GM21526 (cell line): ENCODE data around the gene PUM2.

Experiments
- ATAC-seq: cut with Tn5 transposase; IDR thresholded peaks from one replicate; pipeline ENCODE4 v1.9.1; 2021; ENCODE audit warnings: moderate library complexity; ENCODE audit not compliant: unreplicated experiment, low FRiP score

The PUM2 gene

GRCh38 chr2:20219763-20220380 is 130.8 kb downstream of the PUM2 start:
- ATAC-seq, result no peak

GRCh38 chr2:20218331-20219320 is 132.0 kb downstream of the PUM2 start:
- ATAC-seq, result no peak

DNA sequence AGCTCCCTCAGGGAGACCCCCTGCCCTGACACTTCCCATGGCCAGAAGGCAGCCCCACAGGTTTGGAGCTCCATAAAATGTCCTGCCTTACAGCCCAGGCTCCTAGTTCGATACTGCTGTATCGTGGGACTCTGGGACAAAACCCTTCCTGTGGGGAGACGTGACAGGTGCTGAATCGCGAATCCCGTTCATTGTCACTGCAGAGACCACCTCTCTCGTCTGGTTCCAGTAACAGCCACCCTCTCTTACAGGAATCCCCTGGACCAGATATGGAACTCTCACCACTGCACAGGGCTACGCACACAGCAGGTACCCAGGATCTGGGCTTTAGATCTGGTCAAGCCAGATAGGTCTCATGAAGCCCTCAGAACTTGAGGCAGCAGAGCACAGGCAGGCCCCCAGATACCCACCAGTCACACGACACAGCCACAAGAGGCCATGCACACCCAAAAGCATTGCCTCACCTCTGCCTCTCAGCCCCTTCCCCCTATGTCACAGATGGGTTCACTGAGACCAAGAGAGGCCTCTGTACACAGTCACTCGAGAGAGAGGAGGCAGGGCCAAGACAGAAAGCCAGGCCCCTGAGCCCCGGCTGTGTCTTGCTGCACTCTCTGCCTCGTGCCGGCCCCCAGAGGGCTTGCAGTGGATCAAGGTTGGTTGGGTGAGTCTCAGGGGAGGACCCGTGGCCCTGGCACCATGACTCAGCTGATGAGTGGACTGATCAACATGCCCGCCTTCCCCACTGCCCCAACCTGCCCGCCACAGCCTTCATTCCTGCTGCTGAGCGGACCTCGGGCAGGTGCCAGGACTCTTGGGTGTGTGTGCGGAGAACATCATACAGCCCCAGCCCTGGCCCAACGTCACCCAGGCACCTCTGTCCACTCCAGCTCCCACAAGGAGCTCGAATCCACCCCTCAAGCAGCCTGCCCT is 133.3 kb downstream of the PUM2 start:
- ATAC-seq, result no peak

DNA sequence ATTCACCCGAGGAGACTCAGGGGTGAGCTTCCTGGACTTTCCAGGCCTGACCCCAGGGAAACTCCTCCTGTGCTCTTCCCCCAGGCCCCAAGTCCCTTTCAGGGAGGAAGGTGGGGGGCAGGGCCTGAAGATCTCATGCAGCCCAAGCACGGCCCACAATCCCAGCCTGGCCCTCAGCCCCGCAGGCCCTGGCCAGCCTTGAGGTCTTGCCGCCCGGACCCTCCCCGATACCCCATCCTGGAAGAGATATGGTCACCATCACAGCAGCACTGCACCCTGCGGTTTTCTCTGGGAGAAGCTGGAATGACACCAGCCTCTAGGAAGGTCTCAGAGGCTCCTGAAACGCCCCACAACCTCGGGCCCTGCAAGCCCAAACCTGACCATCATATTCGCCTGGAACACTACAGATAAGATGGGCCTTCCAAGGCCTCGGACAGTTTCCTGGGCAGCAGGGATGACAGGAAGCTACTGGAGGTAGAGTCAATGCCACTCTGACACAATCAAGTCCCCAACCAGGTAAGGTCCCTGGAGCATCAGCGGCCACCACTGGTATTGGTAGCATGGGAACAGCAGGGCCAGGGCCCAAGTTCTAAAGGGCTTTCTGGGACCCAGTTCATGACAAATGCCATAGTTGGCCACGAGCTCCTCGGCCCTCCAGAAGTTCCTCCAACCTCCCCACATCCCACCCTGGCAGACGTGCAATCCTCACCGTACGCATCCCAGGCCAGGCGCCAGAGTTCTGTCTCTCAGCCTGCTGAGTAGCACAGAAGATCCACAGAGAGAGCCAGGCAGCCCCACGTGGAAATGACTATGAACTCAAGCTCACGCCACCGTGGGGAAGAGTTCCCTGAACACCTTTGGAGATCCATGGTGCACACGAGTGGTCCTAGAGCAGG is 134.3 kb downstream of the PUM2 start:
- no peak for ATAC-seq

- ATAC-seq, result no peak
Observed at GRCh38 chr2:20215183-20216040, 135.2 kb downstream of the PUM2 start.

DNA sequence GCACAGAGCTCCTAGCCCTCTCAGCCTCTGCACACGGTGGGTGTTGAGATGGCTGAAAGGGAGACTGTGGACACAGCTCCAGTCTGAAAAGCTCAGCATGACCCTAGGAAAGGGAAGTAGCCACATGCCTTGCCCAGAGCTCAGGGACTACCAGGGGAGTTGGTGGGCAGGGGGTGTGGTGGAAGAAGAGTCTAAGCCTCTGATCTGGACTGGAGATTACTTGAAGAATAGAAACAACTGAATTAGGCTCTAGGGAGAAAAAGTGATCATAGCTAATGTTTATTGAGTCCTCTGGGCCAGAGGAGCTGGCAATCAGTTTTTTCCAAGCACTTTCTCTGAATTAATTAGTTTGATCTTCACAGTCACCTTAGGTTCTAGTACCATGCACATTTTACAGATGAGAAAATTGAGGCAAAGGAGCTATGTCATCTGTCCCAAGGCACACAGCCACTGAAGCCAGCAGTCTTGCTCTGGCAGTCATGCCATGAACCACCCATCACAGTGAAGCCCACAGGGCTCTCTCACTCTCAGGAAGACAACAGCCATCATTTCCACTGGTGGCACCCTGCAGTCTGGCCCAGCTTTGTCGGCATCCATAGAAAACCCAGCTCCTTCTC is 136.0 kb downstream of the PUM2 start:
- ATAC-seq, result no peak

DNA sequence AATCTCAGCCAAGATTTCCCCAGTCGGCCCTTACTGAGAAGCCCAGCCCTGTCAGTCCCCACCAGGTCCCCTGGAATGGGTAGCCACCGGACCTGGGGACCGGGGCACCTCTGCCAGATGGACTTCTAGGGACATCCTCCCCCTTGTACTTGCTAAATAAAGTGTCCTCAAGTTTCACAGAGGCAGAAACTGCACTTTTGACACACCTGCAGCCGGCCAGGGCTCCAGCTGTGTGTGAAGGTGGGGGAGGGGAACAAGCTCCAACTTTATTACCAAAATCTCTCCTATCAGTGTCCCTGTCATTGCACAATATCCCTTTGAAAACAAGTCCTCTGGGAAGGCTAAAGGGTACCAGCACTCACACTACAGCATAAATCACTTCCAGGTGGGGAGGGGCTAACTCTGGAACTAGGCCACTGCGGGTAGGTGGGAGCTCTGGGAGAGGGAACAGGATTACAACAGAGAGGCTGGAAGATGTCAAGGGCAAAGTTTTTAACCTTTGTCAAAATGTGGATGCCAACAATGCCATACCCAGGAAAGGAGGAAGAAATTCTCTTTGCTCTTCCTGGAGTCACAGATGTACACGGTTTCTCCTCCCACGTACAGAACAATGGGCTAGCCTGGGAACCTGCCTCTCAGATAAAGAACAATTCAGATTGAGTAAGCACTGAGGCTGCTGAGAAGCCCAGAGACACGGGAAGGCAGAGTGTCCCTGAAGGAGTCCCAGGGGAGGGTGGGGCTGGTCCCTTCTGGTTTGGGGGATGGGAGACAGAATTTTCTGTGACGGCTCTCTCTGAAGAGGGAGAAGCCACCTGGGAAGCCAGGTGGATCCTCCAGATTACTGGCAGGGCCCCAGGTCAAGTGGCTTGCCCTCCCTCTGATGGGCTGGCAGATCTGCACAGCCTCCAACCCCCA is 136.7 kb downstream of the PUM2 start:
- ATAC-seq, result no peak

- ATAC-seq, result no peak
Observed at GRCh38 chr2:20212871-20213503, 137.7 kb downstream of the PUM2 start.

DNA sequence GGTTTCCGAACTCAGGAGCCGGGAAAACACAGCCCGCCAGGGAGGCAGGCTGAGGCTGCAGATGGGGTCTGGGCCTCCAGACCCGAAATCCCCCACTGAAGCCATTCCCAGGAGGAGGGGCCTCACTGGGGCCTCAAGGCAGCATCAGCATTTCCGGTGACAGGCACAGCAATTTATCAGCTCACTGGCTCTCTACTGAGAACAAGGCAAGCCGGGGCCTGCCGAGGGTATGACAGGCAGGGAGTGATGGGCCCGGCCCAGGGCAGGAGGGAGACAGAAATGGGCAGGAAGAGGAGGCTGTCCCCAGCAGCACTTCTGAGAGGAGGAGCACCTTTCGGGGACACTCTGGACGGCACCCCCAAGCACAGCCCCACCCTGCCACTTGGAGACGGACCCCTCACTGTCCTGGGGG is 138.2 kb downstream of the PUM2 start:
- no peak for ATAC-seq

- no peak for ATAC-seq
Observed at GRCh38 chr2:20211860-20212458, 138.7 kb downstream of the PUM2 start.

GRCh38 chr2:20211420-20211819 is 139.2 kb downstream of the PUM2 start:
- ATAC-seq, result no peak

- ATAC-seq, result no peak
Observed at GRCh38 chr2:20210462-20210861, 140.2 kb downstream of the PUM2 start.

GRCh38 chr2:20209373-20210109 is 141.1 kb downstream of the PUM2 start:
- no peak for ATAC-seq

GRCh38 chr2:20208476-20208859 is 142.2 kb downstream of the PUM2 start:
- no peak for ATAC-seq

- ATAC-seq, result peak; percentile 64
Observed at GRCh38 chr2:20207051-20207450, 143.6 kb downstream of the PUM2 start.
